Fibroblast of lung (primary cell): ENCODE results near the gene ANKFN1.

Experiments used
- CTCF ChIP-seq, 2 donors: IDR thresholded peaks in 1 of 2; conservative IDR thresholded peaks in 1 of 2; 1 replicate in 1 of 2; 2 replicates in 1 of 2; pipeline ENCODE4 v1.5.1; 2011 to 2012; ENCODE audit warnings: low read length in 2 of 2, control low read depth in 1 of 2, inconsistent platforms in 1 of 2, low read depth in 1 of 2, mild to moderate bottlenecking in 1 of 2
- EZH2 ChIP-seq: IDR thresholded peaks from 2 replicates; pipeline ENCODE4 v1.5.1; 2012; ENCODE audit warnings: low read length, control low read depth, mild to moderate bottlenecking; ENCODE audit errors: missing control alignments

- TF ChIP-seq CTCF (conservative IDR thresholded peaks at IDR 0.05 in 1 of 2, IDR thresholded peaks at IDR 0.05 in 1 of 2; ENCODE audit: low read depth in 1 of 2, low read length in 2 of 2) (no peak), EZH2 (no peak)
Measured at GRCh38 chr17:56119191-56119590, 34.1 kb upstream of the ANKFN1 start.
